GM12875 (cell line): Measurements from ENCODE around the gene CLK3.

Experiments
- H3K4me3 ChIP-seq: one replicate; pipeline ENCODE4 v1.5.1; 2011; ENCODE audit warnings: low read depth, low read length, control low read depth
- CTCF ChIP-seq: IDR thresholded peaks from 2 replicates; pipeline ENCODE4 v1.5.1; 2011; ENCODE audit warnings: low read depth, mild to moderate bottlenecking, control low read depth, inconsistent platforms, low read length, moderate library complexity, borderline replicate concordance; ENCODE audit not compliant: insufficient read depth

CLK3 gene

DNA sequence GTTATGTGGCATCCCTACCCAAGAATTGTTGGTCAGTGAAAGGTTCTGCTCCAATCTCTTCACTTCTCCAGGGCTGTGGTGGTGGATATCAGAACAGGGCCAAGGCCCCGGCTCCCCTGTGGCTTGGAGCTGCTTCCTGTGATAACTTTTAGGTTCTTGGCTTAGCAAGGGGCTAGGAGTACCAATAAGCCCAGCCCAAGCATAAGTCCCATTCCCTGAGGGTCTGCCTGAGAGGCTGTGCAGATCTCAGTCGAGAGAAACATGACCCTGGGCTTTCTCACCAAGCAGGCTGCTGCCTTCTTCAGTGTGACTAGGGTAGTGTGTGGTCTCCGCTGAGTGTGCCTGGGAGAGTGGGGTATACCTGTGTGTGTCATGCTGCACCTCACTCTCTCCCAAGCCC is 7.1 kb downstream of the CLK3 start:
- no peak overlapping the region for H3K4me3 ChIP-seq
- no peak for TF ChIP-seq CTCF

- no peak overlapping the region for H3K4me3 ChIP-seq
- TF ChIP-seq CTCF: no peak
Observed at GRCh38 chr15:74624020-74624602, 8.5 kb downstream of the CLK3 start.

DNA sequence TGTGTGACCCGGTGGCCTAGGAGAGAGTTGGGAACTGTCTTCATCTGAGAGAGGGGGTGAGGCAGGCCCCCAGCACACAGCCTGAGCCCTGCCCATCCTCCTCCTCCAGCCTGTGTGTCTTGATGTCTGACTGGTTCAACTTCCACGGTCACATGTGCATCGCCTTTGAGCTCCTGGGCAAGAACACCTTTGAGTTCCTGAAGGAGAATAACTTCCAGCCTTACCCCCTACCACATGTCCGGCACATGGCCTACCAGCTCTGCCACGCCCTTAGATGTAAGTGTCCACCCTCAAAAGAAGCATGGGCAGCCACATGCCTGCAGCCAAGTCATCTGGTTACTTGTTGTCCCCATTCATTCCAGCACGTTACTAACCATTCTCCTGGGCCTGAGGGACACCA is 10.1 kb downstream of the CLK3 start:
- no peak for TF ChIP-seq CTCF
- no peak overlapping the region for H3K4me3 ChIP-seq

DNA sequence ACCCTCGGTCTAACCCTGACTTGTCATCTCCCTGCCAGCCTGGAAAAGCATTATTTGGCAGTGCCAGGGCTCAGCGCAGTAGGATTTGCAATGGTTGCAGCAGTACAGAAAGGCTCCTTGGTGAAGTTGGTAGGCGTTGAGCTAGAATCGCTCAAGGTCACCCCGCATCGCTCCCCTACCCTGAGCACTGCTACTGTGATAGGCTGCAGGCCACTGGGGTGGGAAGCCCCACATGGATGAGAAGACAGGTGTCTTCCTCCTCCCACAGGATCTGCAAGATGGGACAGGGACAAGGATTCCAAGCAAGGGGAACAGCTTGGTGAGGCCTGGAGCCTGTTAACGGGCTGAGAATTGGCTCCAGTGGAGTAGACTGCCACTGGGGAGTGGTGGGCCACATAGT is 10.7 kb downstream of the CLK3 start:
- no peak overlapping the region for H3K4me3 ChIP-seq
- TF ChIP-seq CTCF: no peak

DNA sequence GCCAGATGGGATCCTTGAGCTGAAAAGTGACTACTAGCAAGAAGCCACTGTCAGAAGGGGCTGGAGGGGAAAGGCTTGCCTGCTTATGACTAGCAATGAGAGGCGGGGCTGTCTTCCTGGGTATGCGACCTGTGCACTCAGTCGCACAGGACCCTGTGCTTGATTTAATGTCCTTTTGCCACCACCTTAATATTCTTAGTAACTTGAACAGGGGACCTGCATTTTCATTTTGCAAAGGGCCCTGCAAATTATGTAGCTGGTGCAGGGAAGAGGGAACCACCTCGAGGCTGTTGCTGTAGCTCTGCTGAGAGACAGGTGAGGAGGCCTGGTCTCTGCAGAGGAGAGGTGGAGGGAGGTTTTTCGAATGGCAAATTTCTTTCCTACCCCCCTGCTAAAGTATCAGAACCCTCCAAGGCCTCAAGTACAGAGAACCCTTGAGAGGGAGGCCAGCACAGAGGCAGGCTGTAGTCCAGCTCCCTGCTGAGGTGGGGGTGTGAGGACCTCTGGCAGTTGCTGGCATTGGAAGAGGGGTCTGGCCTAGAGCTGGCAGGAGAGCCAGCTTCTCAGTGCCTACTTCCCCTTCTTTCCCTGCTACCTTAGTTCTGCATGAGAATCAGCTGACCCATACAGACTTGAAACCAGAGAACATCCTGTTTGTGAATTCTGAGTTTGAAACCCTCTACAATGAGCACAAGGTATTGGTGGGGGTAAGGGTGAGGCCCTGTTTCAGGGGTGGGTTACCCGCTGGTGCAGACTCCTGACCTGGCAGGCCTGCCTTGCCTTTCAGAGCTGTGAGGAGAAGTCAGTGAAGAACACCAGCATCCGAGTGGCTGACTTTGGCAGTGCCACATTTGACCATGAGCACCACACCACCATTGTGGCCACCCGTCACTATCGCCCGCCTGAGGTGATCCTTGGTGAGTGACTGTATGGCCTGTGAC is 11.4 kb downstream of the CLK3 start:
- no peak for TF ChIP-seq CTCF
- no peak overlapping the region for H3K4me3 ChIP-seq

DNA sequence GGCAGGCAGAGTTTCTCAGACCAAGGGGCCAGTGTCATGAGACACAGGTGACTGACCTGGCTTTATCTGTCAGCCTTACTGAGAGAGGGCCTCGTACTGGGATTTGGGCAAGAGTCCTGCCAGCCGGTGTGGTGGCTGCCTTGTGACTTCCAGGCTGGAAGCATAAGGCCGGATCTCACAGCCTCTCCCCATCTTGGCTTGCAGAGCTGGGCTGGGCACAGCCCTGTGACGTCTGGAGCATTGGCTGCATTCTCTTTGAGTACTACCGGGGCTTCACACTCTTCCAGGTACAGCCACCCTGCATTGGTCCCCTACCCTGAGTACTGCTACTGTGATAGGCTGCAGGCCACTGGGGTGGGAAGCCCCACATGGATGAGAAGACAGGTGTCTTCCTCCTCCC is 12.1 kb downstream of the CLK3 start:
- no peak overlapping the region for H3K4me3 ChIP-seq
- TF ChIP-seq CTCF: no peak

DNA sequence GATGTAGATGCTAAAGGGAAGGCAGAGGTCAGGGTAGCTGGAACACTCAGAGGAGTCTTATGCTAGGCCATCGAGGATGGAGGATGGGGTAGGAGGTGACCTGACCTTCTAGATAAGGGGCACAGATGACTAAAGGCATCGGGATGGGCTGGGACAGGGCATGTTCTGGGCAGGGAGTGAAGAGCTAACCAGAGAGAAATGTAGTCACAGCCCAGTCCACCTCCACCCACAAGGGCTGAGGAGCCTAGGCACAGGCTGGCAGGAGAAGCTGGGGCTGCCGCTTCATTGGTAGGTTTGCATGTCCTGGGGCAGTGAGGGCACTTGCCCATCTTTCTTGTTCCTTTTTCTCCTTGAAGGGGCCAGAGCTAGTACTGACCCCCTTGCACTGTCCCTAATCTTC is 12.6 kb downstream of the CLK3 start:
- H3K4me3 ChIP-seq: no peak overlapping the region
- no peak for TF ChIP-seq CTCF
